Neural cell (in vitro differentiated cells): Measurements from ENCODE around the gene ALKBH3. TPM values are rescaled to one million over a fixed set of nuclear protein-coding genes. Genes with fewer than 3 reads are reported as not detected.

Experiments used
- H2AFZ ChIP-seq: fragments of 200-600, 300-800 bp; sonication (generic), shearing (Covaris generic); 2 replicates; pipeline ENCODE4 v1.6.0; 2014; ENCODE audit warnings: low read depth, mild to moderate bottlenecking, antibody characterized with exemption, low read length, moderate library complexity
- H3F3A ChIP-seq: fragments of 200-600 bp; shearing (Covaris generic); 2 replicates; pipeline ENCODE4 v1.6.1; 2016; ENCODE audit warnings: mild to moderate bottlenecking, moderate library complexity, mixed read lengths, antibody characterized with exemption, low read length; ENCODE audit not compliant: insufficient read depth, poor library complexity, severe bottlenecking
- H3K27ac ChIP-seq: fragments of 200-600, 300-800 bp; sonication (generic), shearing (Covaris generic); 2 replicates; pipeline ENCODE4 v1.5.1; 2014; ENCODE audit warnings: mild to moderate bottlenecking, low read length, moderate library complexity
- H3K27me3 ChIP-seq: fragments of 300-800, 200-600 bp; sonication (generic), shearing (Covaris generic); 2 replicates; pipeline ENCODE4 v1.6.0; 2014; ENCODE audit warnings: mild to moderate bottlenecking, low read depth, low read length, moderate library complexity; ENCODE audit not compliant: insufficient read depth
- H3K36me3 ChIP-seq: fragments of 300-800, 200-600 bp; sonication (generic), shearing (Covaris generic); 2 replicates; pipeline ENCODE4 v1.5.1; 2014; ENCODE audit warnings: mild to moderate bottlenecking, antibody characterized with exemption, low read length, moderate library complexity; ENCODE audit not compliant: insufficient read depth
- H3K4me2 ChIP-seq: fragments of 300-800, 200-600 bp; sonication (generic), shearing (Covaris generic); 2 replicates; pipeline ENCODE4 v1.6.0; 2014; ENCODE audit warnings: mild to moderate bottlenecking, low read length
- H3K4me3 ChIP-seq: fragments of 300-800, 200-600 bp; sonication (generic), shearing (Covaris generic); 2 replicates; pipeline ENCODE4 v1.5.1; 2014; ENCODE audit warnings: mild to moderate bottlenecking, low read length, moderate library complexity
- H3K79me2 ChIP-seq: fragments of 200-600 bp; shearing (Covaris generic); replicated peaks from 2 replicates; pipeline ENCODE4 v1.6.0; 2014; ENCODE audit warnings: mild to moderate bottlenecking, low read length, moderate library complexity; ENCODE audit not compliant: insufficient read depth
- H3K9ac ChIP-seq: fragments of 300-800, 200-600 bp; sonication (generic), shearing (Covaris generic); 2 replicates; pipeline ENCODE4 v1.6.1; 2016; ENCODE audit warnings: mild to moderate bottlenecking, low read length, mixed read lengths
- H3K9me2 ChIP-seq: fragments of 200-600 bp; shearing (Covaris generic); 2 replicates; pipeline ENCODE4 v1.6.1; 2016; ENCODE audit warnings: mild to moderate bottlenecking, low read length, mixed read lengths; ENCODE audit not compliant: insufficient read depth
- H3K9me3 ChIP-seq: fragments of 200-600, 300-800 bp; sonication (generic), shearing (Covaris generic); 2 replicates; pipeline ENCODE4 v1.6.1; 2016; ENCODE audit warnings: mild to moderate bottlenecking, mixed run types, low read length, moderate library complexity, mixed read lengths
- H4K20me1 ChIP-seq: fragments of 200-600 bp; shearing (Covaris generic); 2 replicates; pipeline ENCODE4 v1.6.1; 2016; ENCODE audit warnings: mild to moderate bottlenecking, mixed run types; ENCODE audit not compliant: insufficient read depth
- CTCF ChIP-seq: fragments of 450-650 bp; IDR thresholded peaks from 2 replicates; pipeline ENCODE4 v1.5.1; 2014; ENCODE audit warnings: antibody characterized with exemption, mild to moderate bottlenecking, moderate library complexity; ENCODE audit not compliant: poor library complexity, severe bottlenecking
- EP300 ChIP-seq: fragments of 450-650 bp; conservative IDR thresholded peaks from 2 replicates; pipeline ENCODE4 v1.6.1; 2014; ENCODE audit warnings: antibody characterized with exemption, mild to moderate bottlenecking, moderate library complexity; ENCODE audit not compliant: poor library complexity, severe bottlenecking
- EZH2 ChIP-seq: fragments of 200-600, 300-800 bp; shearing (Covaris generic), sonication (generic); IDR thresholded peaks from 2 replicates; pipeline ENCODE4 v1.6.1; 2014; ENCODE audit warnings: antibody characterized with exemption, low read length, borderline replicate concordance, mild to moderate bottlenecking; ENCODE audit not compliant: insufficient read depth, poor library complexity, severe bottlenecking
- MXI1 ChIP-seq: fragments of 450-650 bp; conservative IDR thresholded peaks from 2 replicates; pipeline ENCODE4 v1.6.1; 2014; ENCODE audit warnings: antibody characterized with exemption, mild to moderate bottlenecking; ENCODE audit not compliant: poor library complexity, severe bottlenecking
- POLR2AphosphoS5 ChIP-seq: IDR thresholded peaks from 2 replicates; pipeline ENCODE4 v1.6.1; 2012
- RAD21 ChIP-seq: fragments of 450-650 bp; conservative IDR thresholded peaks from 2 replicates; pipeline ENCODE4 v1.6.1; 2014; ENCODE audit warnings: antibody characterized with exemption, mild to moderate bottlenecking, moderate library complexity
- SMC3 ChIP-seq: fragments of 450-650 bp; conservative IDR thresholded peaks from 2 replicates; pipeline ENCODE4 v1.6.1; 2014; ENCODE audit warnings: antibody characterized with exemption, mild to moderate bottlenecking, moderate library complexity; ENCODE audit not compliant: poor library complexity
- TAF1 ChIP-seq: IDR thresholded peaks from 2 replicates; pipeline ENCODE4 v1.6.1; 2012; ENCODE audit warnings: low read depth
- polyA plus RNA-seq: library from polyadenylated mRNA; depleted of rRNA; stranded (reverse); fragments of >200 nt; gene quantifications from 2 replicates; pipeline ENCODE4 v1.2.3, GENCODE V29; 2014
- TF ChIP-seq, protein P1 (sequence below): IDR thresholded peaks from 2 replicates; pipeline ENCODE4 v1.6.1; 2012; ENCODE audit warnings: borderline replicate concordance

The ALKBH3 gene
- polyA plus RNA-seq, 1 donor from 2014 or later = 27.0 TPM

DNA sequence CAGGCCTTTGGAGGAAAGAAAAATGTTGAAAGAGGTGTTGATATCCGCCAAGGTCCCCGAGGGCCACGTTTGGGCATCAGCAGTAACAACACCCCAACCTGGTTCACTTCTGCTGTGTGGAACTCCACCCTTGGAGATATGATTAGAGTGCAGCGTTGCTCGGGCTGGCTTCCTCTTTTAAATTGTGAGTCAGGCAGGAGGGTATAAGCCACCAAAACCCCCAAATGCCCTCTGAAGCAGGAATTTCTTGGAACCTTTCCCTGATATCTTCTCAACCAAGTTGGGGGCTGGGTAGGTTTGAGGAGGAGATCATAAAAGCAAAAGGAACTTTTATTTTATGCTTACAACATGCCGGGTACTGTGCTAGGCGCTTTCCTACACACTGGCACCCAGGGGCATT, 55.4 kb downstream of the ALKBH3 start:
- Histone ChIP-seq H3K4me2 (no peak overlapping the region), H3K27me3 (no peaks in the 10 kb centered on the region), H3K9ac (no peak overlapping the region), H3K9me3 (no peaks in the 10 kb centered on the region), H3K4me3 (no peak overlapping the region), H4K20me1 (no peaks in the 10 kb centered on the region), H3F3A (no peaks in the 10 kb centered on the region), H2AFZ (no peak overlapping the region), H3K79me2 (no peaks in the 10 kb centered on the region), H3K27ac (no peak overlapping the region), H3K36me3 (no peaks in the 10 kb centered on the region), H3K9me2 (no peaks in the 10 kb centered on the region)
- TF ChIP-seq, protein P1, sequence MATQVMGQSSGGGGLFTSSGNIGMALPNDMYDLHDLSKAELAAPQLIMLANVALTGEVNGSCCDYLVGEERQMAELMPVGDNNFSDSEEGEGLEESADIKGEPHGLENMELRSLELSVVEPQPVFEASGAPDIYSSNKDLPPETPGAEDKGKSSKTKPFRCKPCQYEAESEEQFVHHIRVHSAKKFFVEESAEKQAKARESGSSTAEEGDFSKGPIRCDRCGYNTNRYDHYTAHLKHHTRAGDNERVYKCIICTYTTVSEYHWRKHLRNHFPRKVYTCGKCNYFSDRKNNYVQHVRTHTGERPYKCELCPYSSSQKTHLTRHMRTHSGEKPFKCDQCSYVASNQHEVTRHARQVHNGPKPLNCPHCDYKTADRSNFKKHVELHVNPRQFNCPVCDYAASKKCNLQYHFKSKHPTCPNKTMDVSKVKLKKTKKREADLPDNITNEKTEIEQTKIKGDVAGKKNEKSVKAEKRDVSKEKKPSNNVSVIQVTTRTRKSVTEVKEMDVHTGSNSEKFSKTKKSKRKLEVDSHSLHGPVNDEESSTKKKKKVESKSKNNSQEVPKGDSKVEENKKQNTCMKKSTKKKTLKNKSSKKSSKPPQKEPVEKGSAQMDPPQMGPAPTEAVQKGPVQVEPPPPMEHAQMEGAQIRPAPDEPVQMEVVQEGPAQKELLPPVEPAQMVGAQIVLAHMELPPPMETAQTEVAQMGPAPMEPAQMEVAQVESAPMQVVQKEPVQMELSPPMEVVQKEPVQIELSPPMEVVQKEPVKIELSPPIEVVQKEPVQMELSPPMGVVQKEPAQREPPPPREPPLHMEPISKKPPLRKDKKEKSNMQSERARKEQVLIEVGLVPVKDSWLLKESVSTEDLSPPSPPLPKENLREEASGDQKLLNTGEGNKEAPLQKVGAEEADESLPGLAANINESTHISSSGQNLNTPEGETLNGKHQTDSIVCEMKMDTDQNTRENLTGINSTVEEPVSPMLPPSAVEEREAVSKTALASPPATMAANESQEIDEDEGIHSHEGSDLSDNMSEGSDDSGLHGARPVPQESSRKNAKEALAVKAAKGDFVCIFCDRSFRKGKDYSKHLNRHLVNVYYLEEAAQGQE = no peak
- TF ChIP-seq EP300 (no peak), TAF1 (no peak), RAD21 (no peak), SMC3 (no peak), POLR2AphosphoS5 (no peak), CTCF (no peak), EZH2 (no peak), MXI1 (no peak)

DNA sequence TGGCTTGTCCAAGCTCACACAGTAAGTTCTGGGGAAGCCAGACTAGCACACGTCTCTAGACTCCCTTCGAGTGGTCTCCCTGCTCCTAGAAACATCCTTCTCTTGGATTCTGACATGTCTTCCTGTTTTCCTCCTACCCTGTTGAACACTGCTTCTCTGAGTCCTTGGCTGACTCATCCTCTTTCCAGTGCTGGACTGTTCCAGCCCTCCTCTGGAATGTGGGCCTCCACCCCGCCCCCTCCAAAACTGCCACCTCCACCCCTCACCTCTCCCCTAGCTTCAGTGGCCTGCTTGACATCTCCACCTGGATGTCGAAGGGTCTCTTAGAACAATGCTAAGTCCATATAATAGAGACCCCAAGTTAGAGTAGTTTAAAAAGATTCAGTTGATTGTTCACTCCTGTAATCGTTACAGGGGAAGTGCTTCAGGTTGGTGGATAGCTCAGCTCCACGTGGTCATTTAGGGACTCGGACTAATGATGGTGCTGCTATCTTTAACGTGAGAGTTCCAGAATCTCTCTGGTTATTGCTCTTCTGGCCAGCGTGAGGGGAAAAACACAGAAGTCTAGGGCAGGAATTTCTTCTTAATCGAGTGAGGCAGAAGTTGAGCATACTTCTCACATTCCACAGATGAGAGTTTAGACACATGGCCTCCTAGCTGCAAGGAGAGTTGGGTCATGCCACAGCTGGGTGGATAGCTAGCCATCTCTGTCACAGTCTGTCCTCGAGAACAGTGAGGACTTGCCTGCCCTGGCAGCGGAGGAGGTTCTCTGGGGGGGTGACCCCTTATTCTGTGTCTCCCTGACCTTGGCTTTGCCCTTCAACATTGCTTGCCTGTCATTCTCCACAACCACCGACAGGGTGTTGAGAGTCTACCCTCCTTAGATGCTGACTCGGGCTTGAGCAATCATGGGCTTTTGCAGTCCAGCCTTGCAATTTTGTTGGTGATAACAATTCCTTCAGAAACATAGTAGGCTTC, 57.1 kb downstream of the ALKBH3 start:
- H3K27me3 ChIP-seq = no peaks in the 10 kb centered on the region
- no peaks in the 10 kb centered on the region for H3K9me2 ChIP-seq
- H4K20me1 ChIP-seq = no peaks in the 10 kb centered on the region
- no peaks in the 10 kb centered on the region for H3K36me3 ChIP-seq
- no peaks in the 10 kb centered on the region for H3K79me2 ChIP-seq
- H3K9me3 ChIP-seq = no peaks in the 10 kb centered on the region
- TF ChIP-seq MXI1 (no peak), EZH2 (no peak), POLR2AphosphoS5 (no peak), SMC3 (no peak), RAD21 (no peak), TAF1 (no peak), EP300 (no peak), CTCF (no peak)
- TF ChIP-seq, protein P1 = no peak
- H3K27ac ChIP-seq = no peak overlapping the region
- H2AFZ ChIP-seq = no peak overlapping the region
- H3K4me2 ChIP-seq = no peak overlapping the region
- peaks cover 2% of the 10 kb centered on the region for H3F3A ChIP-seq
- H3K9ac ChIP-seq = no peak overlapping the region
- no peak overlapping the region for H3K4me3 ChIP-seq
